ENCODE measurements around the gene FAM110D.

FAM110D gene

GRCh38 chr1:26153966-26154532 is 4.8 kb upstream of the FAM110D start:
- H3K27me3 Mint-ChIP-seq, result peaks cover 2% of the 10 kb centered on the region
- no peak overlapping the region for H3K27ac Mint-ChIP-seq
- peaks cover 3% of the 10 kb centered on the region for H3K4me1 Mint-ChIP-seq (ENCODE audit: low read depth)
- no peaks in the 10 kb centered on the region for H3K9me3 Mint-ChIP-seq (ENCODE audit: low read depth)
- H3K4me3 Mint-ChIP-seq, result no peak overlapping the region
- no peaks in the 10 kb centered on the region for H3K36me3 Mint-ChIP-seq

- Mint-ChIP-seq H3K36me3 (no peaks in the 10 kb centered on the region), H3K4me1 (ENCODE audit: low read depth) (peaks cover 3% of the 10 kb centered on the region), H3K4me3 (no peak overlapping the region), H3K27ac (no peak overlapping the region), H3K27me3 (peaks cover 5% of the 10 kb centered on the region), H3K9me3 (ENCODE audit: low read depth) (no peaks in the 10 kb centered on the region)
Measured at GRCh38 chr1:26154750-26155149, 4.1 kb upstream of the FAM110D start.

- Mint-ChIP-seq H3K9me3 (ENCODE audit: low read depth) (no peaks in the 10 kb centered on the region), H3K27me3 (peaks cover 6% of the 10 kb centered on the region), H3K27ac (no peak overlapping the region), H3K36me3 (no peaks in the 10 kb centered on the region), H3K4me3 (no peak overlapping the region), H3K4me1 (ENCODE audit: low read depth) (peaks cover 3% of the 10 kb centered on the region)
Measured at GRCh38 chr1:26155370-26156284, 3.3 kb upstream of the FAM110D start.

DNA sequence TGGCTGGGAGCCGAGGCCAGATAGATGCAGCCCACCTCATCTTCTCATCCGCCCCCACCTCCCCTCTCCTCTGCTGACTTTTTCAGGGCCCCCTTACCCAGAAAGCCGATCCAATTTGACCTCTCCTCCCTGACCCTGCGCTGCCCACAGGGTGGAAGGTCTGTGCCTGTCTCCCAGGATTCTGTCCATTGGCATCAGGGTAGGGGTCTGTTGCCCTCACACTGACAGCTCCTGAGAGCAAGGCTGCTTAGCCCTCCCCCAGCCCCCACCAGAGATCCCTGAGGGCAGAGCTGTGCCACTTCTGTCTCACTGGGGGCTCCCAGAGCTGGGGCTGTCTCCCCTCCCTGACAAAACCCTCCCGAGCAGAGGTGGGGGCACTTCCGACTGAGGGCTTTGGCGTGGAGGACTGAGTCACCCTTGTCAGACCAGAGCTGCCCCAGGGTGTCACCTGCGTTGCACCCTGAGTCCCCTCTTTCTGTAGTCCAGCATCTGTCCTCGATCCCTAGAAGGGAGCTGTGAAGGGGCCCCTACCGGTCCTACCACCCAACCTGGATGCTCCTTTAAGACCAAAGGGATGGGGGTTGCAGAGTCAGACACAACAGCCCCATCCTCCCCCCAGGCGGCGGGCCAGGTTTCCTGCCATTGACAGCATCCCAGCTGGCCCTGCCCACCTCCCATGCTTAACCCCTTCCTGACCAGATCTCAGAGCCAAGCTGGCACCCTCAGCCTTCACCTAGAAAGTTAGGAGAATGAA is 2.4 kb upstream of the FAM110D start:
- H3K9me3 Mint-ChIP-seq (ENCODE audit: low read depth), result no peaks in the 10 kb centered on the region
- H3K36me3 Mint-ChIP-seq, result no peaks in the 10 kb centered on the region
- no peak overlapping the region for H3K4me3 Mint-ChIP-seq

DNA sequence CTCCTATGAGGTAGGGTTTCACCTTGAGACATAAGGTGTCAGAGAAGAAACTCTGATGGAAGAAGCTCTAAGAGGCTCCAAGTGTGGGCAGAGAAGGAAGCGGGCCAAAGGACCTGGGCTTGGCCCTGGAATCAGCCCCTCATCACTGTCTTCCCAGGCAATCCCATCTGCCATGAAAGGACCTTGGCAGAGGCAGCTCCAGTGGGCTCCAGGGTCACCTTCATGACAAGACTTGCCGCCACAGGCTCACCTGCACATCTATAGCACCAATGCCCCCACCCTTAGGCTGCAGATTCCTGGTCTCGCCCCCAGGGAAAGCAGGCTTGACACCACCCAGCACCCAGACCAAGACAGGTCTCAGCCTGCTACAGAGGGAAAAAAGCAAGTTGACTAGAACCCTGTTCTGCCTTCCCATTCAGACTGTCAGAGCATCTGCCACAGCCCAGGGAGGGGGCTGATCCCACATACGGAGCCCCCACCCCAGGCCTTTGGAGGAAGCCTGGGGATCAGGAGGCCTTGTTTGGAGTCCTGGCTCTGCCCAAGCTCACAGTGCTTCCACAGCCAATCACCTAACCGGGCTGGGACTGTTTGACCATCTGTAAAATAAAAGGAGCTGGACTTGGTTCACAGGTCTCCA is 490 bp upstream of the FAM110D start:
- Mint-ChIP-seq H3K4me3 (no peak overlapping the region), H3K36me3 (no peaks in the 10 kb centered on the region), H3K9me3 (ENCODE audit: low read depth) (no peaks in the 10 kb centered on the region), H3K27me3 (peaks cover 10% of the 10 kb centered on the region), H3K27ac (no peak overlapping the region), H3K4me1 (ENCODE audit: low read depth) (peaks cover 7% of the 10 kb centered on the region)

More for the DNA sequence above, 2.4 kb upstream of the FAM110D start:
- H3K4me1 Mint-ChIP-seq (ENCODE audit: low read depth), result peaks cover 3% of the 10 kb centered on the region
- no peak overlapping the region for H3K27ac Mint-ChIP-seq
- H3K27me3 Mint-ChIP-seq, result peaks cover 6% of the 10 kb centered on the region

DNA sequence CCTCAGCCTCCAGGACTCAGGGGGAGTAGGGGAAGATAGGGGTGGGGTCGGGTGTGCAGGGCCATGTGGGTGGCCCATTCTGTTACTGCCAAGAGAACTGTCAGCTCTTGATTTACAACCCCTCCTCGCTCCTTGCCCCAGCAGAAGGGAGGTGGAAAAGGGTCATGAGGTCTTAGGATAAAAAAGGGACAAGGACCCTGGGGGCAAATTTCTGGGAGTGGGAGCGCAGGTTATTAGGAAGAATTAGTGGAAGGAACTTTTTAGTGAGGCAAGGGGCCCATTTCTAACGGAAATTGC is 812 bp downstream of the FAM110D start:
- H3K36me3 Mint-ChIP-seq, result no peaks in the 10 kb centered on the region
- peaks cover 10% of the 10 kb centered on the region for H3K27me3 Mint-ChIP-seq
- H3K4me3 Mint-ChIP-seq, result no peak overlapping the region
- H3K27ac Mint-ChIP-seq, result no peak overlapping the region
- peaks cover 13% of the 10 kb centered on the region for H3K4me1 Mint-ChIP-seq (ENCODE audit: low read depth)
- H3K9me3 Mint-ChIP-seq (ENCODE audit: low read depth), result no peaks in the 10 kb centered on the region

- H3K4me1 Mint-ChIP-seq (ENCODE audit: low read depth), result peaks cover 13% of the 10 kb centered on the region
- peaks cover 10% of the 10 kb centered on the region for H3K27me3 Mint-ChIP-seq
- H3K4me3 Mint-ChIP-seq, result peak overlapping the region; percentile 43
- no peaks in the 10 kb centered on the region for H3K9me3 Mint-ChIP-seq (ENCODE audit: low read depth)
- no peaks in the 10 kb centered on the region for H3K36me3 Mint-ChIP-seq
- no peak overlapping the region for H3K27ac Mint-ChIP-seq
Measured at GRCh38 chr1:26160527-26161414, 1.9 kb downstream of the FAM110D start.

GRCh38 chr1:26161415-26162219 is 2.7 kb downstream of the FAM110D start:
- no peak overlapping the region for H3K27ac Mint-ChIP-seq
- peak overlapping the region; percentile 77 for H3K4me3 Mint-ChIP-seq
- peaks cover 10% of the 10 kb centered on the region for H3K27me3 Mint-ChIP-seq
- peaks cover 12% of the 10 kb centered on the region for H3K4me1 Mint-ChIP-seq (ENCODE audit: low read depth)
- H3K9me3 Mint-ChIP-seq (ENCODE audit: low read depth), result no peaks in the 10 kb centered on the region
- no peaks in the 10 kb centered on the region for H3K36me3 Mint-ChIP-seq

DNA sequence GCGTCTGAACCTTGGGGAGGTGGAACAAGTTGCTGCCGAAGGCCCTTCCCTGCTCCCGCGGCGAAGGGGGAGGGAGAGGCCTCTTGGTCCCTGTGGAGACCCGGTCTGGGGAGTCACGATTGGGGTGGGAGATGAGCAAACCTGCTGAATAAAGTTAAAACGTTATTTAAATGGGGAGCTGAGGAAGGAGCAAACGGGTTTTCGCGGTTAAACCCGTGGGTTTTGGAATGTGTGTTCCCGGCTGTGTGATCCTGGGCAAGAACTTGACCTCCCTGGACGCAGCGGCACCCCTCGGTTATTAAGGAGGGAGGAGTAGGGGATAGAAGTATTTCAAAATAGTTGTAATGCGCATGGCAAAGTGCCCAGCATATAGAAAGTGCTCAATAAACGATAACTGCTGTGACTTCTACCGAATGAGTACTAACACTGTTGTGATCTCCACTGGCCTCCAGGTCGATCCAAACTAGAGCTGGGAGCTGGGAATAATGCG is 3.4 kb downstream of the FAM110D start:
- Mint-ChIP-seq H3K36me3 (no peaks in the 10 kb centered on the region), H3K27ac (no peak overlapping the region), H3K27me3 (peaks cover 8% of the 10 kb centered on the region), H3K4me3 (peak overlapping the region; percentile 77), H3K4me1 (ENCODE audit: low read depth) (peaks cover 10% of the 10 kb centered on the region), H3K9me3 (ENCODE audit: low read depth) (no peaks in the 10 kb centered on the region)

GRCh38 chr1:26163684-26164035 is 4.8 kb downstream of the FAM110D start:
- Mint-ChIP-seq H3K4me1 (ENCODE audit: low read depth) (peaks cover 10% of the 10 kb centered on the region), H3K36me3 (no peaks in the 10 kb centered on the region), H3K4me3 (peak overlapping the region; percentile 48), H3K9me3 (ENCODE audit: low read depth) (no peaks in the 10 kb centered on the region), H3K27ac (no peak overlapping the region), H3K27me3 (peaks cover 8% of the 10 kb centered on the region)

DNA sequence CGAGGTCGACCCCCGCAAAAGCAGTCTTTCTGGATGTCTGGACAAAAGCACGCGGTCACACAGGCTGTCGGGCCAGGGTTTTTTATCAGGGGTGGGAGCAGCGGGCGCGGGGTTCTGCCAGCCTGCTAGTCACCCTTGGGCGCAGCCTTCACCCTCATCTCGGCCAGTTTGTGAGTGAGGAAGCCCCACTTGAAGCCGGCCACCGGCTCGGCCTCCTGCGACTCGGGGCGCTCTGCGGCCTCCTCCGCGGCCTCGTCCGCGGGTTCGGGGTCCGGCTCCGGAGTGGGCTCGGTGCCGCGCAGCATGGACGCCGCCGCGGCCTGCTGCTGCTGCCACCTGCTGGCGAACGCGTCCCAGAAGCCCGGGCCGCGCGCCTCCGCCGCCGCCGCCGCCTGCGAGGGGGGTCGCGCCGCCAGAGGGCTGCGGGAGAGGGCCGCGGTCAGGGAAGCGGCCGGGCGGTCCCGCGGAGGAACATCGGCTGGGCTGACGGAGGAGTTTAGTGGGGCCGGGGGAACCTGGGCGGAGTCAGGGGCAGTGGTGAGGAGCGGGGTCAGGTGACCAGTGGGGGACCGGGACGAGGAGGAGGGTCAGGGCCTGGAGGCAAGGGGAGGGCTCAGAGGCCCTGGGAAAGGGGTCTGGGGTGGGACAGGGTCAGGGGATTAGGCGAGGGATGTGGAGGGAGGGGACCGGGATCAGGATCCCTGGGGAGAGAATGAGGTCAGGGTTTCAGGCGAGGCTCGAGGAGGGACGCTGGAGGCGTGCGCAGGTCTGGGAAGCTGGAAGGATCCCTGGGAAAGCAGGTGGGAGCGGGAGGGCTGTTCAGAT is 5.4 kb downstream of the FAM110D start:
- H3K36me3 Mint-ChIP-seq, result no peaks in the 10 kb centered on the region
- H3K4me3 Mint-ChIP-seq, result peak overlapping the region; percentile 65
- no peaks in the 10 kb centered on the region for H3K9me3 Mint-ChIP-seq (ENCODE audit: low read depth)
- H3K4me1 Mint-ChIP-seq (ENCODE audit: low read depth), result peaks cover 10% of the 10 kb centered on the region
- H3K27me3 Mint-ChIP-seq, result peaks cover 8% of the 10 kb centered on the region
- no peak overlapping the region for H3K27ac Mint-ChIP-seq

GRCh38 chr1:26164861-26165842 is 6.3 kb downstream of the FAM110D start:
- Mint-ChIP-seq H3K9me3 (ENCODE audit: low read depth) (no peaks in the 10 kb centered on the region), H3K36me3 (no peaks in the 10 kb centered on the region), H3K4me3 (peak overlapping the region; percentile 65), H3K27ac (no peak overlapping the region), H3K4me1 (ENCODE audit: low read depth) (peaks cover 10% of the 10 kb centered on the region), H3K27me3 (peaks cover 4% of the 10 kb centered on the region)

Data from activated naive CD8-positive, alpha-beta T cell (primary cell).